Sigmoid colon (tissue), 7 donors: ENCODE results near the gene ACAA2. TPM values are rescaled to one million over a fixed set of nuclear protein-coding genes. Genes with fewer than 3 reads are reported as not detected.

ENCODE experiments used
- DNase-seq: peaks from one replicate; pipeline ENCODE4 v3.0.0-alpha.2; 2019
- H3K27ac ChIP-seq, 4 donors: fragments of 200-600 bp; sonication (generic); one replicate each; pipeline ENCODE4 v1.5.1; 2016 to 2019; ENCODE audit warnings: mild to moderate bottlenecking in 1 of 4
- H3K27me3 ChIP-seq, 3 donors: fragments of 200-600 bp; sonication (generic); one replicate each; pipeline ENCODE4 v1.5.1; 2019; ENCODE audit warnings: mild to moderate bottlenecking in 1 of 3
- H3K36me3 ChIP-seq, 4 donors: fragments of 200-600 bp; sonication (generic); one replicate each; pipeline ENCODE4 v1.5.1; 2016 to 2019
- H3K4me1 ChIP-seq, 4 donors: fragments of 200-600 bp; sonication (generic); one replicate each; pipeline ENCODE4 v1.5.1; 2017 to 2019
- H3K4me3 ChIP-seq, 4 donors: fragments of 200-600 bp; sonication (generic); one replicate each; pipeline ENCODE4 v1.5.1; 2017 to 2019; ENCODE audit warnings: mild to moderate bottlenecking in 2 of 4, moderate library complexity in 1 of 4
- H3K9me3 ChIP-seq, 4 donors: fragments of 200-600 bp in 3 of 4; sonication (generic) in 3 of 4; one replicate each; pipeline versions ENCODE4 v1.5.1 to v1.6.1; 2013 to 2019
- EP300 ChIP-seq, 4 donors: sonication (generic); formaldehyde crosslinking; IDR thresholded peaks; one replicate each; pipeline ENCODE4 v1.6.1; 2017; ENCODE audit warnings: antibody characterized with exemption in 4 of 4
- POLR2A ChIP-seq, 2 donors: fragments of 450-650 bp; IDR thresholded peaks; one replicate each; pipeline ENCODE4 v1.6.1; 2016; ENCODE audit warnings: antibody characterized with exemption in 2 of 2, mild to moderate bottlenecking in 2 of 2, moderate library complexity in 2 of 2
- POLR2AphosphoS5 ChIP-seq, 4 donors: sonication (generic); formaldehyde crosslinking; IDR thresholded peaks; one replicate each; pipeline ENCODE4 v1.6.1; 2017; ENCODE audit warnings: antibody characterized with exemption in 4 of 4
- WGBS, 2 donors: extraction: QIAGEN DNeasy Blood & Tissue Kit; methylation state at CpG; one replicate each; pipeline ENCODE4 v1.1.7; 2013; 5-methylcytosine and 5-hydroxymethylcytosine counted together
- intact Hi-C: fragments of 100-400 bp; cut with DNase I; formaldehyde crosslinking; loops from one replicate; pipeline ENCODE4 v1.15.1; 2023
- polyA plus RNA-seq, 3 donors: library from polyadenylated mRNA; stranded (reverse); fragments of 200-250 nt; gene quantifications; one replicate each; pipeline ENCODE4 v1.2.3, GENCODE V29; 2013
- total RNA-seq, 4 donors: library from RNA; depleted of rRNA; stranded (reverse); fragments of >200 nt; gene quantifications; one replicate each; pipeline ENCODE4 v1.1.0, GENCODE V29; 2016
- TF ChIP-seq, protein P1 (sequence below), 4 experiments: fragments of 450-650 bp in 3 of 4; fragments of 200-600 bp in 1 of 4; IDR thresholded peaks; one replicate each; pipeline ENCODE4 v1.5.1; 2016 to 2019; ENCODE audit warnings: antibody characterized with exemption in 4 of 4, mild to moderate bottlenecking in 3 of 4, moderate library complexity in 2 of 4
- donor health status: healthy with polysubstance abuse.
- donor health status: Bipolar disorder and iron deficiency.
- donor health status: healthy.

Gene ACAA2
- total and polyA plus RNA-seq, 7 donors: 61.8 to 478 (median 87.7) TPM

DNA sequence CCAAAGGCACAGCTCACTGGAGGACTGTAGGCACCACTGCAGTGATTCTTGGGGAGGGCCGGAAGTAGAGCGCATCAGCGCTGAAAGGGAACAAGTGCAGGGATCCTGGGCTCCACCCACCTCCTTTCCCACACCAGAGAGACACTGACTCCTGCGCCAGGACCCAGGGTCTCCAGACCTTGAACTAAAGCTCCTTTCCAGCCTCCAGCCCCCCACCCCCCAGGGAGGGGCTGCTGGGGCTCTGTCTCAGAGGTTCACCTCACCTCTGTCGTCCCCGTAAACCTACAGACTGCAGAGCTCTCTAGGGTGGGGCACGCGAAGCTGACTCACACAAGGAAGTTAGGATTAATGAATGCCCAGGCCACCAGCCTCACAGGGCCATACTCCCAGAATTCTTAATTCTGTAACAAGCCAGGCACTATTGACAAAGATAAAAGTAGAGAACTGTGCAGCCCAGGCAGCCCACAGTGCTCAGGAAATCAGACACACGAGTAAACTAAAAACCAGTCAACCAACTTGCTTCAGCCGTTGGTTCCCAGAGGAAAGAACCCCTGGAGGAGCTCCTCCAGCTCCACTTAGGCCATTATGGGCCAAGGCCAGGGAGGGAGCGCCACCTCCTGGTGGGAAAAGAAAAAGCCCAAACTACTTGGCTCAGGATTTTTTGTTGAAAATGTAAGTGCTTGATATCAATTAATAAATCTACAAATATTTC lies 45.1 kb upstream of the ACAA2 start:
- no peak for TF ChIP-seq EP300 (IDR thresholded peaks at IDR 0.05)
- TF ChIP-seq, protein P1, sequence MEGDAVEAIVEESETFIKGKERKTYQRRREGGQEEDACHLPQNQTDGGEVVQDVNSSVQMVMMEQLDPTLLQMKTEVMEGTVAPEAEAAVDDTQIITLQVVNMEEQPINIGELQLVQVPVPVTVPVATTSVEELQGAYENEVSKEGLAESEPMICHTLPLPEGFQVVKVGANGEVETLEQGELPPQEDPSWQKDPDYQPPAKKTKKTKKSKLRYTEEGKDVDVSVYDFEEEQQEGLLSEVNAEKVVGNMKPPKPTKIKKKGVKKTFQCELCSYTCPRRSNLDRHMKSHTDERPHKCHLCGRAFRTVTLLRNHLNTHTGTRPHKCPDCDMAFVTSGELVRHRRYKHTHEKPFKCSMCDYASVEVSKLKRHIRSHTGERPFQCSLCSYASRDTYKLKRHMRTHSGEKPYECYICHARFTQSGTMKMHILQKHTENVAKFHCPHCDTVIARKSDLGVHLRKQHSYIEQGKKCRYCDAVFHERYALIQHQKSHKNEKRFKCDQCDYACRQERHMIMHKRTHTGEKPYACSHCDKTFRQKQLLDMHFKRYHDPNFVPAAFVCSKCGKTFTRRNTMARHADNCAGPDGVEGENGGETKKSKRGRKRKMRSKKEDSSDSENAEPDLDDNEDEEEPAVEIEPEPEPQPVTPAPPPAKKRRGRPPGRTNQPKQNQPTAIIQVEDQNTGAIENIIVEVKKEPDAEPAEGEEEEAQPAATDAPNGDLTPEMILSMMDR (IDR thresholded peaks at IDR 0.05): peak; percentile 44 to 88 (median 80)
- Histone ChIP-seq H3K27ac (no peak overlapping the region), H3K4me3 (no peak overlapping the region), H3K9me3 (no peaks in the 10 kb centered on the region), H3K27me3 (no peaks in the 10 kb centered on the region), H3K36me3 (no peaks in the 10 kb centered on the region), H3K4me1 (no peaks in the 10 kb centered on the region)
- 20 to 56% methylated on average over 11 of the region's 11 CpGs for WGBS, 2 donors
- intact Hi-C loops: loop anchor here (1.0 to 10.0 kb wide), 4 partner anchors 48 to 348 kb away; no protein-coding TSS in a partner anchor
- peak; percentile 73 for DNase-seq

DNA sequence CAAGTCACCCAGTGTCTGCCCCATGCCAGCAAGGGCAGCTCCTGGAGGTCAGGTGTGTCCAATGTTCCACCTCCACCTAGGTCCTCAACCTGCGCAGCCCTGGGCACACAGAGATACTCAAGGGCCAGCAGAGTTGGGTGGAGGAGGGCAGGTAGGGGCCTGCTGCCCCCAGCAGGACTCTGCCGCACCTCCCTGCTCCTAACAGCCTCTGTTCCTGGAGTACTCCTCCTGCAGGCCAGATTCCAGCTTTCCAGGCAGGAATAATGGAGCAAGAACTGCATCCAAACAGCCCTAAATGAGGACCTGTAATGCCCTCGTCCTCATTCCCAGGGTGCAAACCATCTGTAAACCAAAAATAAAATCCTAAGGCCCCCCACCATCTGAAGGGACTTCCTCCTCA lies 44.4 kb upstream of the ACAA2 start:
- 62 to 82% methylated on average over 3 of the region's 3 CpGs for WGBS, 2 donors
- H3K36me3 ChIP-seq: no peaks in the 10 kb centered on the region
- H3K4me1 ChIP-seq: no peaks in the 10 kb centered on the region
- H3K4me3 ChIP-seq: no peak overlapping the region
- DNase-seq: no peak
- H3K27ac ChIP-seq: no peak overlapping the region
- H3K27me3 ChIP-seq: no peaks in the 10 kb centered on the region
- intact Hi-C loops: loop anchor here (2.0 to 10.0 kb wide), 3 partner anchors 47 to 300 kb away; no protein-coding TSS in a partner anchor
- TF ChIP-seq, protein P1 (IDR thresholded peaks at IDR 0.05): no peak
- no peak for TF ChIP-seq POLR2AphosphoS5 (IDR thresholded peaks at IDR 0.05)
- no peak for TF ChIP-seq EP300 (IDR thresholded peaks at IDR 0.05)
- TF ChIP-seq POLR2A (IDR thresholded peaks at IDR 0.05): no peak
- no peaks in the 10 kb centered on the region for H3K9me3 ChIP-seq

DNA sequence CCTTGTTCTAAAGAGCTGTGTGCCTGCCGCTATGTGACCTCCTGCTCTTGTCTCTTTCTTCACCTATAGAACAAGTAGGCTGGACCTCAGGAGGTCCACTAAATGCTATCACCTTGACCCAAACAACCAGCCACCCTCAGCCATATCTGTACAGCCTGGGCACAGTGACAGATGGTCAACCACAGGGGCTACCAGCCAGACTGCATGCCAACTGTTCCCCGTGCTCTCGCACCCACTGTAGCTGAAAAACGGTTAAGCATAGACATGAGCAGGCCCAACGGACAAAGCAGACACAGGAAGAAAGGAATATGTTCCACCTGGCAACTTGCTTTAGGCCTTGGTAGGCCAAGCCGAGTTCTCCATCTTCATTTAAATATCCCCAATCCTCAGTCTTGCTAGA lies 43.2 kb upstream of the ACAA2 start:
- DNase-seq: no peak
- Histone ChIP-seq H3K9me3 (no peaks in the 10 kb centered on the region), H3K27me3 (no peaks in the 10 kb centered on the region), H3K4me3 (no peak overlapping the region), H3K4me1 (no peaks in the 10 kb centered on the region), H3K36me3 (no peaks in the 10 kb centered on the region), H3K27ac (no peak overlapping the region)
- intact Hi-C loops: loop anchor here (5.0 to 10.0 kb wide), 2 partner anchors 62 to 299 kb away; no protein-coding TSS in a partner anchor
- 92 to 96% methylated on average over 6 of the region's 6 CpGs for WGBS, 2 donors
- TF ChIP-seq, protein P1 (IDR thresholded peaks at IDR 0.05): no peak
- TF ChIP-seq POLR2A (IDR thresholded peaks at IDR 0.05) (no peak), POLR2AphosphoS5 (IDR thresholded peaks at IDR 0.05) (no peak), EP300 (IDR thresholded peaks at IDR 0.05) (no peak)

DNA sequence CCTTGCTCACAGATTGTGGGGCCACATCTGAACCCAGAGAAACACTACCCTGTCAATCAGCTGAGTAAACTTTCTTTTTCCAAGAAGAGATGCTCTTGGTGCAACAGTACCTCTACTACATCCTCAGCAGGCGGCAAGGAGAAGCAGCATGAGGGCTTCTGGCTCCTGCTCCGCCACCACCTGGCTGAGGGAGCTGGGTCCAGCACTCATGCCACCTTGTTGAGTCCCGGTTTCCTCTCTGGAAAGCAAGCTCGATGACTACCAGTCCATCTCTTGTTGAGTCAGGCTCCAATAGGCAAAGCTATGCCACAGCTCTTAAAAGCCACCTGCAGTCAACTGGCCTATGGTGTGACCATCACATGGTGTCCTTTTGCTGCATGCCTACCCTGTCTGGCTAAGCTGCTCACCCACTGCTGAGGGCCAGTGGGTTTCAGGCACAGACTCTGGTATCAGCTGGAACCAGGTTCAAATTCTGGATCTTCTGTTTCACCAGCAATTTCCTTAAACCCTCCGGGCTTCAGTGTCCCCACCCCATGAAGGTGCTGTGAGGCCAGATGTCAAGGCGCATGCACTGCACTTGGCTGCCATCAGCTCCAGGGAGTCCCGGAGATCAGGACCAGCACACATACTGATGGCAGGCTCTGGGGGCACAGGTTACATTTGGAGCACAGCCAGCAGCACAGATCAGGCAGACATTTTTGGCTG lies 42.5 kb upstream of the ACAA2 start:
- DNase-seq: no peak
- TF ChIP-seq EP300 (IDR thresholded peaks at IDR 0.05) (no peak), POLR2AphosphoS5 (IDR thresholded peaks at IDR 0.05) (no peak), POLR2A (IDR thresholded peaks at IDR 0.05) (no peak)
- TF ChIP-seq, protein P1 (IDR thresholded peaks at IDR 0.05): no peak
- Histone ChIP-seq H3K4me3 (no peak overlapping the region), H3K4me1 (no peaks in the 10 kb centered on the region), H3K36me3 (no peaks in the 10 kb centered on the region), H3K27me3 (no peaks in the 10 kb centered on the region), H3K9me3 (no peaks in the 10 kb centered on the region), H3K27ac (no peak overlapping the region)
- 95% methylated on average over 7 of the region's 7 CpGs for WGBS, 2 donors
- intact Hi-C loops: loop anchor here (5.0 to 10.0 kb wide), 2 partner anchors 61 to 299 kb away; no protein-coding TSS in a partner anchor
